Ascending aorta (tissue), 2 donors: ENCODE results near the gene LPO. TPM values are rescaled to one million over a fixed set of nuclear protein-coding genes. Genes with fewer than 3 reads are reported as not detected.

Experiments
- DNase-seq, 2 donors: peaks; one replicate each; pipeline ENCODE4 v3.0.0-alpha.2; 2019; ENCODE audit warnings: low spot score in 2 of 2
- H3K27ac ChIP-seq, 2 donors: fragments of 200-600 bp; sonication (generic); one replicate each; pipeline ENCODE4 v1.5.1; 2016 to 2017; ENCODE audit warnings: mild to moderate bottlenecking in 1 of 2
- H3K27me3 ChIP-seq: fragments of 200-600 bp; sonication (generic); one replicate; pipeline ENCODE4 v1.5.1; 2017
- H3K36me3 ChIP-seq, 2 donors: fragments of 200-600 bp; sonication (generic); one replicate each; pipeline ENCODE4 v1.5.1; 2016
- H3K4me1 ChIP-seq, 2 donors: fragments of 200-600 bp; sonication (generic); one replicate each; pipeline ENCODE4 v1.5.1; 2016 to 2017; ENCODE audit warnings: mild to moderate bottlenecking in 1 of 2
- H3K4me3 ChIP-seq, 2 donors: fragments of 200-600 bp; sonication (generic); one replicate each; pipeline ENCODE4 v1.5.1; 2016 to 2017; ENCODE audit warnings: mild to moderate bottlenecking in 1 of 2
- H3K9me3 ChIP-seq, 2 donors: fragments of 200-600 bp; sonication (generic); one replicate each; pipeline ENCODE4 v1.5.1; 2016
- CTCF ChIP-seq, 3 experiments: fragments of 200-600 bp in 2 of 3; fragments of 450-650 bp in 1 of 3; sonication (generic) in 2 of 3; IDR thresholded peaks; one replicate each; pipeline ENCODE4 v1.5.1; 2016 to 2019; ENCODE audit warnings: antibody characterized with exemption in 3 of 3, mild to moderate bottlenecking in 1 of 3, moderate library complexity in 1 of 3
- intact Hi-C: fragments of 100-400 bp; cut with DNase I; formaldehyde crosslinking; loops from one replicate; pipeline ENCODE4 v1.15.1; 2023
- total RNA-seq: library from RNA; depleted of rRNA; stranded (reverse); fragments of >200 nt; gene quantifications from one replicate; pipeline ENCODE4 v1.1.0, GENCODE V29; 2016

The LPO gene
- total RNA-seq, 1 donor from 2014 or later: not detected

GRCh38 chr17:58205936-58206335 lies 32.4 kb upstream of the LPO start:
- peaks cover 23 to 42% of the 10 kb centered on the region in 2 donors for H3K36me3 ChIP-seq
- no peak for DNase-seq
- H3K4me3 ChIP-seq: no peak overlapping the region
- H3K27me3 ChIP-seq: no peaks in the 10 kb centered on the region
- no peak overlapping the region for H3K27ac ChIP-seq
- H3K4me1 ChIP-seq: no peaks in the 10 kb centered on the region
- intact Hi-C loops: no loop called here
- H3K9me3 ChIP-seq: no peaks in the 10 kb centered on the region
- no peak for TF ChIP-seq CTCF (IDR thresholded peaks at IDR 0.05)

GRCh38 chr17:58207451-58207850 lies 30.9 kb upstream of the LPO start:
- Histone ChIP-seq H3K27ac (no peak overlapping the region), H3K9me3 (no peaks in the 10 kb centered on the region), H3K4me3 (no peak overlapping the region), H3K36me3 (peaks cover 29 to 49% of the 10 kb centered on the region in 2 donors), H3K27me3 (no peaks in the 10 kb centered on the region), H3K4me1 (no peaks in the 10 kb centered on the region)
- intact Hi-C loops: no loop called here
- DNase-seq: no peak
- no peak for TF ChIP-seq CTCF (IDR thresholded peaks at IDR 0.05)

GRCh38 chr17:58208344-58208743 lies 30.0 kb upstream of the LPO start:
- intact Hi-C loops: no loop called here

GRCh38 chr17:58210922-58211321 lies 27.5 kb upstream of the LPO start:
- Histone ChIP-seq H3K4me3 (no peak overlapping the region), H3K27ac (no peak overlapping the region), H3K9me3 (no peaks in the 10 kb centered on the region), H3K27me3 (no peaks in the 10 kb centered on the region), H3K36me3 (peaks cover 42 to 64% of the 10 kb centered on the region in 2 donors), H3K4me1 (no peaks in the 10 kb centered on the region)
- DNase-seq: no peak
- no peak for TF ChIP-seq CTCF (IDR thresholded peaks at IDR 0.05)
- intact Hi-C loops: no loop called here

More at GRCh38 chr17:58208344-58208743, 30.0 kb upstream of the LPO start:
- Histone ChIP-seq H3K9me3 (no peaks in the 10 kb centered on the region), H3K36me3 (peaks cover 36 to 58% of the 10 kb centered on the region in 2 donors), H3K4me1 (no peaks in the 10 kb centered on the region), H3K4me3 (no peak overlapping the region), H3K27ac (no peak overlapping the region), H3K27me3 (no peaks in the 10 kb centered on the region)
- TF ChIP-seq CTCF (IDR thresholded peaks at IDR 0.05): no peak
- no peak for DNase-seq

GRCh38 chr17:58215685-58216084 lies 22.7 kb upstream of the LPO start:
- Histone ChIP-seq H3K4me3 (no peak overlapping the region), H3K36me3 (peaks cover 22 to 35% of the 10 kb centered on the region in 2 donors), H3K4me1 (no peaks in the 10 kb centered on the region), H3K27me3 (no peaks in the 10 kb centered on the region), H3K9me3 (no peaks in the 10 kb centered on the region), H3K27ac (no peak overlapping the region)
- intact Hi-C loops: loop anchor here (5.0 kb wide), 1 partner anchor 208 kb away; the partner anchor contains the start of gene SRSF1
- no peak for DNase-seq
- no peak for TF ChIP-seq CTCF (IDR thresholded peaks at IDR 0.05)

- no peaks in the 10 kb centered on the region for H3K27me3 ChIP-seq
- H3K36me3 ChIP-seq: peaks cover 10 to 22% of the 10 kb centered on the region in 2 donors
- H3K4me3 ChIP-seq: no peak overlapping the region
- H3K4me1 ChIP-seq: no peaks in the 10 kb centered on the region
- intact Hi-C loops: loop anchor here (2.0 to 5.0 kb wide), 4 partner anchors 135 to 413 kb away; partner anchors contain the start of genes SRSF1 and SUPT4H1
- H3K27ac ChIP-seq: no peak overlapping the region
- TF ChIP-seq CTCF (IDR thresholded peaks at IDR 0.05): no peak
- H3K9me3 ChIP-seq: no peaks in the 10 kb centered on the region
- DNase-seq: no peak
Measured at GRCh38 chr17:58217766-58218165, 20.6 kb upstream of the LPO start.
